SK-N-SH (cell line): ENCODE data around the gene FGFBP2.

Experiments used
- IRF3 ChIP-seq: fragments of 150-350 bp; IDR thresholded peaks from 2 replicates; pipeline ENCODE4 v1.6.1; 2016; ENCODE audit warnings: mild to moderate bottlenecking, low read depth, low read length
- MAX ChIP-seq: IDR thresholded peaks from 2 replicates; pipeline ENCODE4 v1.4.0; 2012; ENCODE audit warnings: low read depth
- POLR2AphosphoS5 ChIP-seq: IDR thresholded peaks from 2 replicates; pipeline ENCODE4 v1.6.1; 2012; ENCODE audit warnings: low read depth, low read length
- RCOR1 ChIP-seq: fragments of 150-350 bp; IDR thresholded peaks from 2 replicates; pipeline ENCODE4 v1.6.1; 2017; ENCODE audit warnings: antibody characterized with exemption, low read length
- SIN3A ChIP-seq: IDR thresholded peaks from 2 replicates; pipeline ENCODE4 v1.6.1; 2012; ENCODE audit warnings: low read depth, mild to moderate bottlenecking, low read length, moderate library complexity, borderline replicate concordance
- SMC3 ChIP-seq: IDR thresholded peaks from 2 replicates; pipeline ENCODE4 v1.6.1; 2012; ENCODE audit warnings: low read depth, low read length, improper control_type of control experiment
- ZBTB33 ChIP-seq: IDR thresholded peaks from 2 replicates; pipeline ENCODE4 v1.4.0; 2012; ENCODE audit warnings: low read depth, borderline replicate concordance
- TF ChIP-seq, protein P1 (sequence below): fragments of 200-600 bp; sonication (generic); IDR thresholded peaks from 2 replicates; pipeline ENCODE4 v1.6.1; 2017; ENCODE audit warnings: antibody characterized with exemption, mild to moderate bottlenecking, moderate library complexity

DNA sequence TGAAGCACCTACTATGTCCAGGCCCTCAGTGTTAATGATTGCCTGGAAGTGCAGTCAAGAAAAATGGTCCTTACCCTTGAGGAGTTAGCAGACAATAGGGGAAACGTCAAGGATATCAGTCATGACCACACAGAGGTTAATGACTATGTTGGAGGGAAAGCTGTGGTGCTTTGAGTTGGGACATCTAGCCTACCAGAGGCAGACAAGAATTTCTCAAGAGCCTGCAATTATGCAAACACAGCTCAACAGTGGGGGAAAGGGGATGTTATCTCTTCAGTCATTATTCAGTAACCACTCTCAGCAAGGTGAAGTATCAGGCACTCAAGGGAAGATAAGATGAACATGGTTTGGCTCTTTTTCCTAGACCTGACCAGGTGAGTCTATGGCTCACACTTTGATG is 17.5 kb downstream of the FGFBP2 start:
- no peak for TF ChIP-seq RCOR1
- no peak for TF ChIP-seq SIN3A
- no peak for TF ChIP-seq SMC3
- TF ChIP-seq POLR2AphosphoS5, result no peak
- TF ChIP-seq, protein P1, sequence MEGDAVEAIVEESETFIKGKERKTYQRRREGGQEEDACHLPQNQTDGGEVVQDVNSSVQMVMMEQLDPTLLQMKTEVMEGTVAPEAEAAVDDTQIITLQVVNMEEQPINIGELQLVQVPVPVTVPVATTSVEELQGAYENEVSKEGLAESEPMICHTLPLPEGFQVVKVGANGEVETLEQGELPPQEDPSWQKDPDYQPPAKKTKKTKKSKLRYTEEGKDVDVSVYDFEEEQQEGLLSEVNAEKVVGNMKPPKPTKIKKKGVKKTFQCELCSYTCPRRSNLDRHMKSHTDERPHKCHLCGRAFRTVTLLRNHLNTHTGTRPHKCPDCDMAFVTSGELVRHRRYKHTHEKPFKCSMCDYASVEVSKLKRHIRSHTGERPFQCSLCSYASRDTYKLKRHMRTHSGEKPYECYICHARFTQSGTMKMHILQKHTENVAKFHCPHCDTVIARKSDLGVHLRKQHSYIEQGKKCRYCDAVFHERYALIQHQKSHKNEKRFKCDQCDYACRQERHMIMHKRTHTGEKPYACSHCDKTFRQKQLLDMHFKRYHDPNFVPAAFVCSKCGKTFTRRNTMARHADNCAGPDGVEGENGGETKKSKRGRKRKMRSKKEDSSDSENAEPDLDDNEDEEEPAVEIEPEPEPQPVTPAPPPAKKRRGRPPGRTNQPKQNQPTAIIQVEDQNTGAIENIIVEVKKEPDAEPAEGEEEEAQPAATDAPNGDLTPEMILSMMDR, result no peak
- TF ChIP-seq IRF3, result no peak
- TF ChIP-seq MAX, result no peak
- TF ChIP-seq ZBTB33, result no peak
